ENCODE measurements around the gene GPR158.
"Not testable (repeated sequence)": the region's sequence is repeated elsewhere in the genome, so short reads cannot be mapped to it uniquely, and the experiment has no call there.

Gene GPR158

GRCh38 chr10:25304606-25305005 lies 129.8 kb downstream of the GPR158 start:
- no peak for DNase-seq

- DNase-seq, result no peak
These were observed 131.6 kb downstream of the GPR158 start for GRCh38 chr10:25306386-25306785.

DNA sequence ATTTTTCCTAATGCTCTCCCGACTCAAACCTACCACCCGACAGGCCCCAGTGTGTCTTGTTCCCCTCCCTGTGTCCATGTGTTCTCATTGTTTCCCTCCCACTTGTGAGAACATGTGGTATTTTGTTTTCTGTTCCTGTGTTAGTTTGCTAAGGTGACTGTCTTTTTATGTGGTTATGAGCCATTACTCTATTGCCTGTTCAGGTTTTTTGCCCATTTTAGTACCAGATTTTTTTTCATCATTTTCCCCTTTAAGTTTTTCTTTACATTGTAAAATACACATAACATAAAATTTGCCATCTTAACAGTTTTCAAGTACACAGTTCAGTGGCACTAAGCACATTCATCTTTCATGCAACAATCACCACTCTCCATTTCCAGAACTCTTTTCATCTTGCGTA lies 133.5 kb downstream of the GPR158 start:
- no peak for DNase-seq

- DNase-seq, result not testable (repeated sequence)
These were observed 142.9 kb downstream of the GPR158 start for GRCh38 chr10:25317596-25318211.

DNA sequence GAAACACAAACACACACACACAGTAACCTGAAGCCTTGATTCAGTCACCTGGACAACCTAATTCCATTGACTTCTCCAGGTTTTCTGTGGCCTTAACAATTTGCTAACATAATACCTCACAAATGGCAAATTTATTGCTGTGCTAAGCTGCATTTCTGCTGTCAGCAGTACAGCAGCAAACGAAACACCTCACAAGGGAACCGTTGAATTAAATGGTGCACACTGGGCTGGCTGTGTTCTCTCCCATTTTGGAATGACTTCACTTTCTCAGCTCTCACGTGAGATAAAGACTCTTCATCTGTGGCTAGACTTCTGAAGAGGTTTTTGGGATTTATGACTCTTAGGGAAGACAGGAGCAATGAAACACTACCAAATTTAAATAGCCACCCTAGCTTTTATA lies 152.5 kb downstream of the GPR158 start:
- no peak for DNase-seq

DNA sequence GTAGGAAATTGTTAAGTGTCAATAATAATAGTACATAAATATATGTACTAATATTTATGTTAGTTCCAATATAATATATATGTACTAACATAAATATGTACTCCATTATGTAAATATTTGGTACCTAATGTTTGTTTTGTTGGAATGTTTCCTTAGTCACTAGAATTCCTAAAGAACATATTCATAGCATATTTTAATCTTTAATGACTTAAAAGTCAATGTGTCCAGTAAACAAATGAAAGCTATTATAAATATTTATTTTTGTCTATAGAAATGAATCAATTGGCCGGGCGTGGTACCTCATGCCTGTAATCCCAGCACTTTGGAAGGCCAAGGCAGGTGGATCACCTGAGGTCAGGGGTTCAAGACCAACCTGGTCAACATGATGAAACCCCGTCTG lies 153.6 kb downstream of the GPR158 start:
- DNase-seq, result no peak

GRCh38 chr10:25329587-25329986 lies 154.8 kb downstream of the GPR158 start:
- not testable (repeated sequence) for DNase-seq

- DNase-seq, result no peak
These were observed 159.6 kb downstream of the GPR158 start for GRCh38 chr10:25334445-25334844.

- DNase-seq, result no peak
These were observed 161.5 kb downstream of the GPR158 start for GRCh38 chr10:25336330-25336729.

- DNase-seq, result no peak
These were observed 163.5 kb downstream of the GPR158 start for GRCh38 chr10:25338271-25338670.

DNA sequence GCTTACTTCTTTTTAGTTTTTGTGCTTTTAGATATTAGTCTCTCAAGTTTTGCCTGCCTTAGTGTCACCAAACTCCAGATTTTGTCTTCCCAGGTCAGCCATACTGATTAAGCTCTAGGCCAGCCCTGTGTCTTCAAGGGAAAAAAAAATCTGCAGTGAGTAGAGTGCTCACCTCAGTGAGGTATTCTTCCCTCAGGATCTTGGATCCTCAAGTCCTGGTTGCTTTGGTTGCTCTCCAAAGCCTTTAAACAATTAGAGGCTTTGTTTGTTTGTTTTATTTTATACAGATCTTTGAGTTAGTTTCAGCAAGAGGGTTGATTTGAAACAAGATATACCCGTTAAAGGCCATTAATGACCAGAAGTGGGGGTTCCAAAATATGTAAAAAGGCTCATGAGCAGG lies 165.2 kb downstream of the GPR158 start:
- no peak for DNase-seq

GRCh38 chr10:25349520-25349919 lies 174.7 kb downstream of the GPR158 start:
- no peak for DNase-seq

DNA sequence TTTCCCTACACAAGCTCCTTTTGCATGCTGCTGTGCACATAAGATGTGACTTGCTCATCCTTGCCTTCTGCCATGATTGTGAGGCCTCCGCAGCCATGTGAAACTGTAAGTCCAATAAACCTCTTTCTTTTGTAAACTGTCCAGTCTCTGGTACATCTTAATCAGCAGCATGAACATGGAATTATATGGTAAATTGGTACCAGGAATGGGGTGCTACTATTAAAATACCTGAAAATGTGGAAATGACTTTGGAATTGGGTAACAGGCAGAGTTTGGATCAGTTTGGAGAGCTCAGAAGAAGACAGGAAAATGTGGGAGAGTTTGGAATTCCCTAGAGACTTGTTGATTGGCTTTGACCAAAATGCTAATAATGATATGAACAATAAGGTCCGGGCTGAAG lies 181.8 kb downstream of the GPR158 start:
- no peak for DNase-seq

DNA sequence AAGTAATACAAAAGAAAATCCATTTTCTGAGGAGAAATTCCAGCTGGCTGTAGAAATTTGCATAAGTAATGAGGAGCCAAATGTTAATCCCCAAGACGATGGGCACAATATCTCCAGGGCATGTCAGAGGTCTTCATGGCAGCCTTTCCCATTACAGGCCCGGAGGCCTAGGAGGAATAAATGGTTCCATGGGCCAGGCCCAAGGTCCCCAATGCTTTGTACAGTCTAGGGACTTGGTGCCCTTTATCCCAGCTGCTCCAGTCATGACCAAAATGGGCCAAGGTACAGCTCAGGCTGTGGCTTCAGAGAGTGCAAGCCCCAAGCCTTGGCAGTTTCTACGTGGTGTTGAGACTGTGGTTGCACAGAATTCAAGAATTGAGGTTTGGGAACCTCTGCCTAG lies 182.5 kb downstream of the GPR158 start:
- DNase-seq, result no peak

GRCh38 chr10:25382029-25382810 lies 207.4 kb downstream of the GPR158 start:
- DNase-seq, result no peak

GRCh38 chr10:25382901-25383300 lies 208.1 kb downstream of the GPR158 start:
- DNase-seq, result not testable (repeated sequence)

GRCh38 chr10:25383686-25384085 lies 208.9 kb downstream of the GPR158 start:
- DNase-seq, result no peak

- DNase-seq, result no peak
These were observed 209.8 kb downstream of the GPR158 start for GRCh38 chr10:25384618-25385017.

- no peak for DNase-seq
These were observed 213.5 kb downstream of the GPR158 start for GRCh38 chr10:25388188-25388861.

DNA sequence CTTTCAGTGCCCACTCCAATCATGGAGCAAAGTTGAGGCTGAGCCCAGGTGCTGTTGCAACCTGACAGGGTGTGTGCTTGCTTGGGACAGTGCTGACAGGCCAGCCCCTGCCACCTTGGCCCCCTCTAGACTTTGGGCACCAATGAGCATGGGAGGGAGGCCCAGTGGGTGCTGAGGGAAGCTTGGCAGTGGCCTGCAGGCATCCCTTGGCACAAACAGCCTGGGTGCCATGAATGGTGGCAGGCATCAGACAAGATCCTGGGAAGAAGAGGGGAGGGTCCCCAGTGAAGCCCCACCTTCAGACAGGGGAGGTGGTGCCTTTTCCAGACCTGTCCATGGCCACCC lies 214.0 kb downstream of the GPR158 start:
- DNase-seq, result no peak

DNA sequence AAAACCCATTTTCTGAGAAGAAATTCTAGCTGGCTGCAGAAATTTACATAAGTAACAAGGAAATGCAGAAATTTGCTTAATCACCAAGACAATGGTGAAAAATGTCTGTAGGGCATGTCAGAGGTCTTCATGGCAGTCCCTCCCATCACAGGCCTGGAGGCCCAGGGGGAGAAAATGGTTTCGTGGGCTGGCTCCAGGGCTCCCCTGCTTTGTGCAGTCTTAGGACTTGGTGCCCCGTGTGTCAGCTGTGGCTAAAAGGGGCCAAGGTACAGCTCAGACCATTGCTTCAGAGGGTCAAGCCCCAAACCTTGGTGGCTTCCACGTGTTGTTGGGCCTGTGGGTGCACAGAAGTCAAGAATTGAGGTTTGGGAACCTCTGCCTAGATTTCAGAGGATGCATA lies 215.9 kb downstream of the GPR158 start:
- DNase-seq, result no peak

GRCh38 chr10:25392132-25392531 lies 217.3 kb downstream of the GPR158 start:
- no peak for DNase-seq

DNA sequence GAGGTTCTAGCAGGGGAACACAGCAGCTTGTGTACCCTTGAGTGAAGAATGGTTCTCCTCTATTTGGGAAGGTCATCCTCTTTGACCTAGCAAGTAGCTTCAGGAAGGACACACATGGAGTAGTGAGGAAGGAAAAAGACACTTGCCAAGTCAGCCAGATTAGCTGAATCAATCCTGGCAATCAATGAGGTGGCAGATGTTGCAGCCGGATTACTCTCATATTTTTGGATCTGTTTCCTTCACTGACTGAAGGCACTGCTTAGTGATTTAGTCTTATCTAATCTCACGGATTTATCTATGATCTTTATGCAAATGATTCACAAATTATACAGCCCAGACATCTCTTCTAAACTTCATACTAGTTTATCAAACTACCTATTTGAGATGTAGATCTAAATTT lies 218.8 kb downstream of the GPR158 start:
- no peak for DNase-seq

DNA sequence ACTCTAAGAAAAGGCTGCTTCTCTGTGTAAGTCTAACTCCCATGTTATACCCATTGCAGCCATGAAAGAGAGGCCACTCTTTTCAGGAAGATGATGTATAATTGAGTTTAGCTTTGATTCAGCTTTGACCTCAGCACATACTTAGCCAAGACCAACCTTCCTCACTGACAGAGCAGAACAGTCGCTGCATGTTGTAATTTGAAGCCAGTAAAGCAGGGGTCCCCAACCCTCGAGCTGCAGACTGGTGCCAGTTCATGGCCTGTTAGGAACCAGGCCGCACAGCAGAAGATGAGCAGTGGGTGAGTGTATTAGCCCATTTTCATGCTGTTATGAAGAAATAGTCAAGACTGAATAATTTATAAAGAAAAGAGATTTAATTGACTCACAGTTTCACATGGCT lies 223.9 kb downstream of the GPR158 start:
- no peak for DNase-seq
